HepG2 (cell line): ENCODE measurements around the gene EPS8L1. TPM values are rescaled to one million over a fixed set of nuclear protein-coding genes. Genes with fewer than 3 reads are reported as not detected.

Experiments used
- ATAC-seq: fragments of 200-7000 bp; cut with Tn5 transposase; 3 replicates; pipeline ENCODE4 v1.9.1; 2020; ENCODE audit warnings: mild to moderate bottlenecking, moderate library complexity
- BruUV-seq: library from RNA; stranded (reverse); fragments of 400-500 nt; replicated peaks from 2 replicates; lab custom pipeline; 2021; lab: Mats Ljungman, UMichigan
- CTCF ChIA-PET: fragments of 300-600 bp; formaldehyde crosslinking; extraction: SDS; loops from one replicate; lab custom pipeline; 2021; ENCODE audit warnings: low total read pairs, inconsistent platforms, low intra/inter-chr PET ratio; lab: Yijun Ruan, JAX
- POLR2A ChIA-PET: fragments of 350-600 bp; sonication (Branson Sonifier 250); formaldehyde crosslinking; loops from one replicate; lab custom pipeline; 2020; ENCODE audit warnings: antibody characterized with exemption, inconsistent platforms; lab: Yijun Ruan, JAX
- DNase-seq: peaks from one replicate; pipeline ENCODE4 v3.0.0-alpha.2; 2015; ENCODE audit warnings: low spot score
- FAIRE-seq: peaks from 3 replicates; lab custom pipeline; 2011; peaks lifted over from hg19 to GRCh38; lab: Jason Lieb, UNC
- H2AFZ ChIP-seq: one replicate; pipeline ENCODE4 v1.6.1; 2011; ENCODE audit warnings: low read length, inconsistent platforms
- H3K27ac ChIP-seq: fragments of 300-600 bp; 3 replicates; pipeline ENCODE4 v1.8.0; 2011; ENCODE audit warnings: mixed run types, mild to moderate bottlenecking, mixed read lengths, low read length, inconsistent platforms; ENCODE audit not compliant: insufficient read depth; ENCODE audit errors: extremely low read length
- H3K27me3 ChIP-seq, 2 experiments: fragments of 200-600 bp in 1 of 2; 2 replicates in 1 of 2; 3 replicates in 1 of 2; pipeline versions ENCODE4 v1.6.0 to v1.8.0; 2011; ENCODE audit warnings: low read length in 2 of 2, mild to moderate bottlenecking in 2 of 2, moderate library complexity in 2 of 2, inconsistent platforms in 1 of 2; ENCODE audit not compliant: insufficient read depth in 2 of 2, control insufficient read depth in 1 of 2
- H3K36me3 ChIP-seq, 2 experiments: fragments of 200-600 bp in 1 of 2; replicated peaks in 1 of 2; 2 replicates in 1 of 2; 3 replicates in 1 of 2; pipeline versions ENCODE4 v1.5.1 to v1.8.0; 2011; ENCODE audit warnings: low read length in 2 of 2, inconsistent platforms in 1 of 2; ENCODE audit not compliant: insufficient read depth in 2 of 2, control insufficient read depth in 1 of 2
- H3K4me1 ChIP-seq: 2 replicates; pipeline ENCODE4 v1.5.1; 2012; ENCODE audit warnings: low read length, inconsistent platforms; ENCODE audit not compliant: insufficient read depth
- H3K4me2 ChIP-seq: 2 replicates; pipeline ENCODE4 v1.6.0; 2011; ENCODE audit warnings: low read depth, low read length, inconsistent platforms
- H3K4me3 ChIP-seq, 3 experiments: fragments of 200-600 bp in 1 of 3; sonication (generic), shearing (Covaris generic) in 1 of 3; replicated peaks in 1 of 3; 2 replicates each; pipeline ENCODE4 v1.5.1; 2011 to 2016; ENCODE audit warnings: low read length in 3 of 3, inconsistent platforms in 2 of 3, low read depth in 2 of 3, mild to moderate bottlenecking in 2 of 3, control low read depth in 1 of 3, mixed read lengths in 1 of 3; ENCODE audit not compliant: insufficient read depth in 1 of 3
- H3K79me2 ChIP-seq: one replicate; pipeline ENCODE4 v1.6.1; 2011; ENCODE audit warnings: low read length, inconsistent platforms; ENCODE audit not compliant: insufficient read depth
- H3K9ac ChIP-seq: 2 replicates; pipeline ENCODE4 v1.6.0; 2011; ENCODE audit warnings: mild to moderate bottlenecking, low read depth, low read length, inconsistent platforms; ENCODE audit not compliant: insufficient read depth
- H3K9me3 ChIP-seq: 2 replicates; pipeline ENCODE4 v1.5.1; 2012; ENCODE audit warnings: mild to moderate bottlenecking, low read length
- H4K20me1 ChIP-seq: 2 replicates; pipeline ENCODE4 v1.6.0; 2011; ENCODE audit warnings: inconsistent platforms, mild to moderate bottlenecking, low read length, moderate library complexity; ENCODE audit not compliant: insufficient read depth
- BHLHE40 ChIP-seq: IDR thresholded peaks from 2 replicates; pipeline ENCODE4 v1.6.1; 2011; ENCODE audit warnings: low read length, improper control_type of control experiment
- CENPBD1 ChIP-seq: sonication (generic); formaldehyde crosslinking; IDR thresholded peaks from 2 replicates; pipeline ENCODE4 v1.8.0; 2022; ENCODE audit warnings: missing genetic modification reagents, low read depth, mild to moderate bottlenecking, borderline replicate concordance
- FOSL1 ChIP-seq: sonication (generic); formaldehyde crosslinking; IDR thresholded peaks from 2 replicates; pipeline ENCODE4 v1.9.0; 2021; ENCODE audit warnings: missing genetic modification reagents, borderline replicate concordance
- RFX1 ChIP-seq: fragments of 450-650 bp; IDR thresholded peaks from 2 replicates; pipeline ENCODE4 v1.6.1; 2017
- RFX3 ChIP-seq: IDR thresholded peaks from 2 replicates; pipeline ENCODE4 v1.6.1; 2016; ENCODE audit warnings: missing biosample characterization, missing genetic modification reagents
- RNF2 ChIP-seq: fragments of 450-650 bp; conservative IDR thresholded peaks from 2 replicates; pipeline ENCODE4 v1.6.1; 2016; ENCODE audit warnings: low read depth
- ZBTB34 ChIP-seq: sonication (generic); formaldehyde crosslinking; IDR thresholded peaks from 2 replicates; pipeline ENCODE4 v1.8.0; 2022; ENCODE audit warnings: mild to moderate bottlenecking, missing genetic modification reagents
- ZNF576 ChIP-seq: sonication (generic); formaldehyde crosslinking; IDR thresholded peaks from 2 replicates; pipeline ENCODE4 v1.4.0; 2020; ENCODE audit warnings: mild to moderate bottlenecking, missing genetic modification reagents
- ZNF747 ChIP-seq: sonication (generic); formaldehyde crosslinking; IDR thresholded peaks from 2 replicates; pipeline ENCODE4 v1.8.1; 2023; ENCODE audit warnings: missing genetic modification reagents, mild to moderate bottlenecking, borderline replicate concordance
- ZNF782 ChIP-seq: sonication (generic); formaldehyde crosslinking; IDR thresholded peaks from 2 replicates; pipeline ENCODE4 v1.4.0; 2020; ENCODE audit warnings: missing genetic modification reagents, mild to moderate bottlenecking, borderline replicate concordance
- WGBS: methylation state at CpG from one replicate; pipeline ENCODE4 v1.1.6; 2017; ENCODE audit warnings: low lambda C conversion rate; 5-methylcytosine and 5-hydroxymethylcytosine counted together
- in situ Hi-C: cut with HindIII; loops from 2 replicates; pipeline ENCODE4 v1.10.0; 2017; ENCODE audit warnings: low pct_unique_long_range_greater_than_20kb; ENCODE audit not compliant: extremely low pct_ligation_motif_present
- intact Hi-C: fragments of 100-400 bp; cut with micrococcal nuclease; formaldehyde crosslinking; loops from one replicate; pipeline ENCODE4 v1.10.0; 2022; ENCODE audit not compliant: unreplicated experiment
- polyA plus RNA-seq, 8 experiments: library from polyadenylated mRNA; depleted of rRNA in 3 of 8; stranded (reverse) in 7 of 8; unstranded in 1 of 8; fragments of >200 nt; fragmentation: Illumina TruSeq in 4 of 8; extraction: Trizol in 4 of 8; gene quantifications; 2 replicates each; pipeline versions ENCODE4 v1.2.1 to v1.2.3, GENCODE V29; 2011 to 2016; ENCODE audit warnings: low read depth in 4 of 8, missing spikeins in 1 of 8, mixed read lengths in 1 of 8; ENCODE audit not compliant: insufficient read depth in 1 of 8
- total RNA-seq, 5 experiments: library from RNA; depleted of rRNA; stranded (reverse); fragments of >200 nt; fragmentation: Illumina TruSeq; extraction: Trizol; gene quantifications; 2 replicates each; pipeline ENCODE4 v1.2.3, GENCODE V29; 2016; ENCODE audit warnings: low read depth in 1 of 5

The EPS8L1 gene
- total and polyA plus RNA-seq, 2 of the 13 experiments (the other 11 are each of a cell fraction or from before 2014, with no cell fraction given), result 3.0 to 6.3 TPM

DNA sequence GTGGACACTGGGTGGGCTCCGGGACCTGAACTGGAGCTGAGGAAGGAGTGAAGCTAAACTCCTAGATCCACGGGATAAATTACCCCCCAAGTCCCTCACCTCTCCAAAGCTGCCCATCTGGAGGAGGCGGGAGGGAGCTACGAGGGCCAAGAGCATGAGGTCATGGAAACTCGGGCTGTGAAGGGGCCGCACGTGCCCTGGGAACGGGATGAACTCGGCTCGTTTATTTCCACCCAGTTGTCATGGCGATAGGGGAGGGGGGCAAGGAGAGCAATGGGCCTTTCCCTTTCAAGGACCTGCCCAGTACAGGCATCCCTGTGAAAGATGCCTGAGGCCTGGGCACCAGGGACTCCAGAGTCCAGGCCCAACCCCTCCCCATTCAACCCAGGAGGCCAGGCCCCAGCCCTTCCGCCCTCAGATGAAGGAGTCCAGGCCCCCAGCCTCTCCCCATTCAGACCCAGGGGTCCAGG is 37.9 kb downstream of the EPS8L1 start:
- no peaks in the 10 kb centered on the region for H3K9me3 ChIP-seq
- H3K4me1 ChIP-seq, result peaks cover 30% of the 10 kb centered on the region
- no peak overlapping the region for H2AFZ ChIP-seq
- no peak overlapping the region for H3K4me3 ChIP-seq
- in situ Hi-C loops (no loop called here), intact Hi-C loops (no loop called here)
- FAIRE-seq, result no peak
- WGBS, result 63% methylated on average over 11 of the region's 12 CpGs
- no peak overlapping the region for H3K4me2 ChIP-seq
- no peak overlapping the region for H3K27ac ChIP-seq
- peaks cover 14% of the 10 kb centered on the region for H4K20me1 ChIP-seq
- TF ChIP-seq ZNF576 (CRISPR knock-in tag), result no peak
- TF ChIP-seq RFX3, result peak; percentile 69
- peak; percentile 74 for TF ChIP-seq RFX1
- TF ChIP-seq ZNF782 (CRISPR knock-in tag), result no peak
- TF ChIP-seq ZNF747 (CRISPR knock-in tag), result no peak
- TF ChIP-seq BHLHE40, result peak; percentile 74
- no TSS peak for BruUV-seq
- peaks cover 5 to 7% of the 10 kb centered on the region in 2 experiments; a peak in 4 of 5 replicates for H3K36me3 ChIP-seq
- H3K27me3 ChIP-seq, result no peaks in the 10 kb centered on the region
- 0 out of 2 replicates have a peak overlapping the region, but pooled peaks have one; percentile 29 for H3K9ac ChIP-seq
- ChIA-PET POLR2A (no interaction called here), CTCF (no interaction called here)
- peaks cover 32% of the 10 kb centered on the region for H3K79me2 ChIP-seq
- DNase-seq, result peak; percentile 38
- no peak for ATAC-seq

DNA sequence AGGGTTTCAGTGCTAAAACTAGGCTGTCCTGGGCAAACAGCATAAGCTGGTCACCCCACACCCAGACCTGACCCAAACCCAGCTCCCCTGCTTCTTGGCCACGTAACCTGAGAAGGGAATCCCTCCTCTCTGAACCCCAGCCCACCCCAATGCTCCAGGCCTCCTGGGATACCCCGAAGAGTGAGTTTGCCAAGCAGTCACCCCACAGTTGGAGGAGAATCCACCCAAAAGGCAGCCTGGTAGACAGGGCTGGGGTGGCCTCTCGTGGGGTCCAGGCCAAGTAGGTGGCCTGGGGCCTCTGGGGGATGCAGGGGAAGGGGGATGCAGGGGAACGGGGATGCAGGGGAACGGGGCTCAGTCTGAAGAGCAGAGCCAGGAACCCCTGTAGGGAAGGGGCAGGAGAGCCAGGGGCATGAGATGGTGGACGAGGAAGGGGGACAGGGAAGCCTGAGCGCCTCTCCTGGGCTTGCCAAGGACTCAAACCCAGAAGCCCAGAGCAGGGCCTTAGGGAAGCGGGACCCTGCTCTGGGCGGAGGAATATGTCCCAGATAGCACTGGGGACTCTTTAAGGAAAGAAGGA is 39.0 kb downstream of the EPS8L1 start:
- Histone ChIP-seq H3K9me3 (no peaks in the 10 kb centered on the region), H3K27me3 (no peaks in the 10 kb centered on the region), H3K9ac (no peak overlapping the region), H3K4me1 (peaks cover 33% of the 10 kb centered on the region), H3K27ac (no peak overlapping the region), H4K20me1 (peaks cover 14% of the 10 kb centered on the region), H3K79me2 (peaks cover 32% of the 10 kb centered on the region), H3K4me2 (peak overlapping the region; percentile 18; the same call in 1 of the 2 replicates), H3K36me3 (peaks cover 5 to 7% of the 10 kb centered on the region in 2 experiments; a peak in 4 of 5 replicates), H2AFZ (no peak overlapping the region), H3K4me3 (no peak overlapping the region)
- intact Hi-C loops (no loop called here), in situ Hi-C loops (no loop called here)
- DNase-seq (no peak), FAIRE-seq (no peak), ATAC-seq (no peak)
- ChIA-PET POLR2A (no interaction called here), CTCF (no interaction called here)
- BruUV-seq, result no TSS peak
- WGBS, result 94% methylated on average over 9 of the region's 9 CpGs
- TF ChIP-seq CENPBD1 (CRISPR knock-in tag), result no peak
- TF ChIP-seq RNF2, result no peak
- no peak for TF ChIP-seq ZBTB34
- no peak for TF ChIP-seq FOSL1 (CRISPR knock-in tag)
